Stimulated activated CD4-positive, alpha-beta T cell treated with anti-CD3 and anti-CD28 coated beads, Interleukin-15, amount 100 ng/mL, for 48 hours (primary cell): ENCODE data around the gene UXS1.

Source experiments
- DNase-seq, 2 donors: peaks; one replicate each; pipeline ENCODE4 v3.0.0-alpha.2; 2020; ENCODE audit warnings: low read depth in 2 of 2

Gene UXS1

GRCh38 chr2:106053116-106053515 is 141.0 kb downstream of the UXS1 start:
- DNase-seq: no peak

- no peak for DNase-seq
These were observed 149.2 kb downstream of the UXS1 start for GRCh38 chr2:106044859-106045258.

GRCh38 chr2:106044021-106044420 is 150.1 kb downstream of the UXS1 start:
- DNase-seq: no peak
